Raji (cell line): ENCODE measurements around the gene CUX1.

ENCODE experiments used
- POLR2A ChIP-seq: IDR thresholded peaks from 2 replicates; pipeline ENCODE4 v1.6.1; 2011; ENCODE audit warnings: low read depth, low read length, control low read depth; ENCODE audit not compliant: insufficient read depth

The CUX1 gene

DNA sequence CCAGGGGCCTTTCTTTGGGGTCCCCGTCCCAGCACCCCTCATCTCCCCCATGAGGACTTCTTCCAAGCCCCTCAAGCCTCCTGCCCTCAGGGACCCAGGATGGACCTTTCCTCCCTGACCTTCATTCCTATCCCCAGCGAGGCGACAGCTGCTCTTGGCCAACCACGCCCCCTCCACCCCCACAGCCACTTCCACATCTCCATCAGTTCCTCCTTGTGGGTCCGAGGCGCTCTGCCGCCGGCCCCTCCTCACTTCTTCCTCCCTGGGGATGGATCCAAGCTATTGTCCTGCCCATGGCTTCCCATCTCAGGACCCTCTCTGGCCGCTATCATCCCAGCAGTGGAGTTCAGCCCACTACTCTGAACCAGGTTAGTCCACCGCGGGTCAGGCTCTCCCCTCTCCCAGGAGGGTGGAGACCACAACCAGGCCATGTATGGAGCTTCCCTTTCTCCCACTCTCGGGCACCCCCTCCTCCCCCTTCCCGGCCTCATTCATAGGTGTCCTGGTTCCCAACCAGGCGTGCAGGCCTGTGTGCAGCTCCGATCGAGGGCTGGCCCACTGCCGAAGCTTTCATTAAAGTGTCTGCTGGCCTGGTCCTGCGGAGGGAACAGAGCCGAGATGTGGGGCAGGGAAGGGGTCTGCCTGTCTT lies 467.6 kb downstream of the CUX1 start:
- no peak for TF ChIP-seq POLR2A

GRCh38 chr7:102285540-102286236 lies 468.3 kb downstream of the CUX1 start:
- TF ChIP-seq POLR2A: no peak

DNA sequence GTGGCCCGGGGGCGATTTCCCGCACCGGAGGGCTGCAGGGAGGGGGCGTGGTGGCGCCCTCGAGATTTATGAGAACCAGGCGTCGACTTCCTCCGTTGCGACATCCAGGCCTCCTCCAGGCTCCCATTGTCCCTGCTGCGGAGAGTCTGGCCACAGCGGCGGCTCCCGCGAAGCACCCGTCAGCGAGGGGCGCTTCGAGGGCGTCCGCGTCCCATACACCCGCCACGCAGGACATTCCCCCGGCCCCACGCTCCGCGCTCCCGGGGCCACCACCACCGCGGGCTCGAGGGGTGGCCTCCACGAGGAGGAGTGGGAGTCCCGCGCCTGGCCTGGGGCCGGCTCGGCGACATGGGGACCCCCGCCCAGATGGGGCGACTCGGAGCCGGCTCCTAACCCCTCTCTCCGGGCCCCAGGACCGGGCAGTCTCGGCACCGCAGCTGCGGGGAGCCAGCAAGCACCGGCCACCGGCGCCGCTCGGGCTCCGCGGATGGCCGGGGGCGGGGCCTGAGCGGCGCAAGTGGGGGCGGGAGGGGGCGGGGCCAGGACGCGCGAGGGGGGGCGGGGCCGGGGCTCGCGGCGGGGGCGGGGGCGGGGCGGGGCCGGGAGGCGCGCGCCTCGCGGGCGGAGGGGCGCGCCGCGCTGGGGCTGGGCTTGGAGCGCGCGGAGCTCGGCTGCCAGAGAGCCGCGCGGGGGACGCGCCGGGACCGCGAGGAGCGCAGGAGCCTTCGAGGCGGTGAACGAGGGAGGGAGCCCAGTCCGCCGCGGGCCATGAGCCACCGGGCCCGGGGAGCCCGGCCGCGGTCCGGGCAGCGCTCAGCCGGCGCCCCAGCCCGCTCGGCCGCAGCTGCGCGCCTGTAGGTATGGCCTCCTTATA lies 469.0 kb downstream of the CUX1 start, which contains the start of gene SH2B2:
SH2B2 (plus strand) TSS at position 632 of the 874 bp plus-strand sequence. CDS start 13,683 bp downstream, outside the sequence.
- TF ChIP-seq POLR2A: peak; percentile 64

DNA sequence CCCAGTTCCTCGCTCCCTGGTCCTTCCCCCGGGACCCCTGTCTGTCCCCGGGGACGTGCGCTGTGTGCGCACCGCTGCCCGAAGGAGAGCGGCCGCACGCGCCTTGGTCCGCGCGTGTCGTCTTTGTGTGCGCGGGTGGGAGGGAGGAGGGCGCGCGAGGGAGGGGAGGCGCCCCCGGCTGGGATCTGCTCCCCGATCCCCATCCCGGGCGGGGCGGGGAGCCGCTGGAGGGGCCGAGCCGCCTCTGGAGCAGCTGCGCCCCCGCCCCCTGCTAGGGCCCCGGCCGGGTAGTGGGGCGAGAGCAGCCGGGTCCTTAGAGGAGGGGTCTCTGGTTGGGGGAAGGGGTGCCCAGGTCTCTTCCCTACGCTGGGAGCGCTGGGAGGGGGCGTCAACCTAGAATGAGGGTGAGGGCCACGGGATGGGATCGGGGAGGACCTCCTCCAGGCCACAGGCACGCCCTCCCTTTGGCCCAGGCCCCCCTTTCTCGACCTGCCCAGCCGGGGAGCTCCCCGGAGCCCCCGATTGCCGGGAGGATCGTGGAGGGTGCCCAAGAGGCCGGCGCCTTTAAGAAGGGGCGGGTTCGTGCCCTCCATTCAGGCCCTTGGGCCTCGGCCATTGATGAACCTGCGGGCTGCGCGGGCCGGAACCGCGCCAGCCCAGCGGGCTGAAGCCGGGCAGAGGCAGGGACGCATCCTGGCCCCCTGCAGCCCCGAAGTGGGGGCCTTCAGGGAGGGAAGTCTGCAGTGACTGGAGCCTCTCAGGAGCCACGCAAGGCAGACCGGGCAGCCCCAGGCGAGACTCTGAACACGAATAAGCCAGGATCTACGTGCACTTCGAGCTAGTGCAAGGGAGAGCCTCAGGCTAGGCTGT lies 469.9 kb downstream of the CUX1 start:
- TF ChIP-seq POLR2A: peak; percentile 60

GRCh38 chr7:102287981-102288278 lies 470.5 kb downstream of the CUX1 start:
- TF ChIP-seq POLR2A: no peak

GRCh38 chr7:102288285-102288930 lies 471.0 kb downstream of the CUX1 start:
- no peak for TF ChIP-seq POLR2A

- peak; percentile 67; the same call in 1 of the 2 replicates for TF ChIP-seq POLR2A
Measured at GRCh38 chr7:102289057-102289456, 471.6 kb downstream of the CUX1 start.

DNA sequence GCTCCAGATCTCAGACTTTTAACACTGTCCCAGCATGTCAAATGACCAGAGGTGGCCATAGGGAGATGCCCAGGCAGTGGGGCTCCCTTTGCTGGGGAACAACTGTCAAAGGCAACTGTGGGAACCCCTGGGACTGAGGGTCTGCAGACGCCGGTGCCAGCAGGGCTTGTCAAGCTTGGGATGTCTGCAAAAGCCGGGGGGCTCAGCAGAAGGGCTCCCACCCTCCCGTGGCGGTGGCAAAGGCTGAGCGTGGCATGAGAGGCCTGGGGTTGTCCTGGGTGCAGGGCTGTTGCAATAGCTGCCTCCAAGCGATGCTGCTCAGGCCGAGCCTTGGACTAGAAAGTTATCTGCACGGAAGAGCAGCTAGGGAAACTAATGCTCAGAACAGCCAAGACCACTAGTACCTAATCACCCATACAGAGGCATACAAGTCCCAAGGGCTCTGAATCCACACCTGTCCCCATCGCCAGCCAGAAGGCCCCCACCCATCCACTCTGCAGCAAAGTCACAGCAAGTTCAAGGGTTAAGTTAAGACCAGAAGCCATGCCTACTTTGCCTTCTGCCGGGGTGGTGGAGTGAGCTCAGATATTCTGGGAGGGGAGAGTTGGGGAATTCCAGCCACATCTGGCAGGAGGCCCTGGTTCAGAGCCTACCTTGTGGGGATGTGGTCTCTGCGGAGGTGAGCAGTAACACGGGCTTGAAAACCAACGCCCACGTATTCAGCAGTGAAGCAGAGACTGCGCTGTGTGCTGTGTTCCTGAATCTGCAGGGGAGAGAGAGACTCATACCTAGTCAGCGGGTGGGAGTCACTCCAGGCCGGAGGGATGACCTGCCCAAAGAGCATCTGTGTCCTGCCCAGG lies 473.9 kb downstream of the CUX1 start:
- 0 out of 2 replicates have a peak, but pooled peaks have one; percentile 27 for TF ChIP-seq POLR2A

GRCh38 chr7:102291916-102292267 lies 474.5 kb downstream of the CUX1 start:
- TF ChIP-seq POLR2A: no peak

GRCh38 chr7:102292813-102293798 lies 475.7 kb downstream of the CUX1 start:
- TF ChIP-seq POLR2A: no peak

DNA sequence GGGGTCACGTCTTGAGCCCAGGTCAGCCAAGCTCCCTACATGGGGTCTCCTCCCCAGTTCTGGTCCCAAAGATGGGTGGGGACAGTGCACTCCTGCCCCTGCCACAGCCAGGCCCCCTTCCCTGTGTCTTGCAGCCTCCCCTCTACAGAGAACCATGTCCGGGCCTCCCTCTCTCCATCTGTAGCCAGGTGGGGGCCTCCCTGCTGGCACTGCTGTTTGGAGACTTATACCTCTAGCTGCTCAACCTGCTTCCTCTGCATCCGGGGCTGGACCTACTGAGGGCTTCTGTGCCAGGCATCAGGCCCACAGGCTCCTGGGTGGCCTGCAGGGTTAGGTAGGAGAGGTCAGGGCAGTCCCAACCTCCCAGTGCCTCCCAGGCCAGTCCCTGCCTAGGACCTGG lies 477.2 kb downstream of the CUX1 start:
- no peak for TF ChIP-seq POLR2A
